HUDEP-2 (cell line): ENCODE measurements around the gene FOCAD.

Experiments
- DNase-seq, 76 experiments: peaks; one replicate each; lab custom pipeline; 2025; ENCODE audit not compliant: unreplicated experiment in 76 of 76; lab: John Stamatoyannopoulos, UW

Gene FOCAD

GRCh38 chr9:20995616-20996015 is 311.6 kb downstream of the FOCAD start:
- DNase-seq: no peak

DNA sequence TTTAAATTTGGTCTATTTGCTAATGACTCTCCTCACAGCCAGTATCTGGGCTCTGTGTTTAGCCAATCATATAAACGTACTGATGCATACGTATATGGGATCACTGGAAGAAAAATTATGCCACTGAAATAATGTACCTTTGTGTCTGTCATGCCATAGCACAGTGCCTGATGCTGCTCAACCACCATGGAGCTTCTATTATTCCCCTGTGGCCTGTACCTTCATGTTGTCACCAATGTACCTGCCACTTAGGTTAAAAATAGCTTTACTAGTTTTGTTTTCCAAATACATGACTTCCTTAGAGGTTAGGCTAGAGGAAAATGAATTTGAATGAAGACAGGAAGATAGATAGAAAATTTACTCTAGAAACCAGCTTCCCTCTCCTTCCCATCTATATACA is 312.8 kb downstream of the FOCAD start:
- no peak for DNase-seq

GRCh38 chr9:20997503-20998076 is 313.5 kb downstream of the FOCAD start:
- no peak for DNase-seq

DNA sequence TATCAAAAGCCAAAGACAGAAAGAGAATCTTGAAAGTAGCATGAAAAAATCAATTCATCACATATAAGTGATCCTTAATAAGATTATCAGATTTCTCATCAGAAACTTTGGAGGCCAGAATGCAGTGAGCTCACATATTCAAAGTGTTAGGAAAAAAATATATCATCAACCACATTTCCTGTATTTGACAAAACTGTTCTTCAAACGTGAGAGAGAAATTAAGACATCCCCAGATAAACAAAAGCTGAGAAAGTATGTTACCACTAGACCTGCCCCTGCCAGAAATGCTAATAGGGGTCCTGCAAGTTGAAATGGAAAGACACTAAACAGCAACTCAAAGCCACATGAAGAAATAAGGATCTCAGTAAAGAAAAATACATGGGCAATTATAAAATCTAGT is 317.5 kb downstream of the FOCAD start:
- DNase-seq: no peak

GRCh38 chr9:21002040-21002439 is 318.0 kb downstream of the FOCAD start:
- DNase-seq: no peak

DNA sequence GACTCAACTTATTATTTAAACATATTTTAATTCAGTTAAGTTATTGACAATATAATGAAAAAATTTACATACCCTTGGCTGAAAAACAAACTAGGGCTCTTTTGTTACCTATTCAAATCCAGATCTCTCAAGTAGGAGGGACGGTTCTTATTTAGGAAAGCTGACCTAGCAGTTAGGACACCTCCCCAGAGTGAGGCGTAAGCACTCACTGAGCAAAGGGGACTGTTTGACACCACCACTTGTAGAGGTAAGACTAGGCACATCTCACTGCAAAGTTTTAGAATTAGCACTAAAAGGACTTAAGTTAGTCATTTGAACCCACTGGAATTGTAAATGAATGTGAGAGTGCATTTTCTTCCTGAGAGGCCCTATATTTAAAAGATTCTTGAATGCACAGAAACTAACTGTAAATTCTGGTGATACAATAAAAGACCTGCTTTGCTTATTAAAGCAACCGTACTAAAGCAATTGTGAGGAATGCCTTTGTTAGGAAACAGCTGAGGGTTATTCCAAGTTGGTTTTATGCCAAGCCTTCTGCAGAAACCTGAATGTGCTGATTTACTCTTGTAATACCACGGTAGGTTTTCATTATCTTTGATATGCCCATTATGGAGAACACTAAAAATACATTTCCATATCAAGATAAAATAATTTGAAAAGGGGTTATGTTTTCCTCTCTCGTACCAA is 331.2 kb downstream of the FOCAD start:
- DNase-seq: no peak

GRCh38 chr9:21015995-21016394 is 331.9 kb downstream of the FOCAD start:
- DNase-seq: no peak

DNA sequence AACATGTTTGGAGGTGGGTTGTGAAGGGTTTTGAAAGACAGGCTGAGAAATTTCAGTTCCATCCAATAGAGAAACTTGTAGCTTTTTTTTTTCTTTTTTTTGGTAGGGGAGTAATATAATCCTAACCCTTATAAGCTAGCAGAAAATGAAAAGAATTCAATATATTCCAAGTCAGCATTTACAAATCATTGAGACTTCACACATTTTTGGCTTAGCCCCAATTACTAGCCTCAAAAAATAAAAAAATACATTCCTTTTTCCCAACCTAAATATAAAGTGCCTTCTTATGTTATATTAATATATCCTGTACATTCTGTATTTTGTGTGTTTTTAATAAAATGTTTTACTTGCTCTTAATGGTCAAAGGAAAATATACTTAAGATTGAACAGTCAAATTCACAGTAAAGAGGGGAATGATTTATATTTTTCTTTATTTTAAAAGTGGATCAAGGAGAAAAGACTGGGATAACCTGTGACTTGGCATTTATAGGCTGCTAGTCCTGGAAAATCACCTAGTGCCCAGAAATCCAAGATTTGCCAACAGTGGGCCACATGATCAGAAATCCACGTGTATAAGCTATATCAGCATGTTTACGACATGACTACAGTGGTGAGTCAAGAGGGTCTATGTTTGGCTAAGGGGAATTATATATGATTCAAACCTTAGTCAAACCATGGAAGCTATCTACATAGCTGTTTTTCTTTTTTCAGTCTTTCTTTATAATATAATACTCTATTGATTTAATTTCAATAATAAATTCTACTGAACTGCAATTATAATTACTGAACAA is 332.8 kb downstream of the FOCAD start:
- DNase-seq: no peak

- no peak for DNase-seq
These were observed 334.1 kb downstream of the FOCAD start for GRCh38 chr9:21018177-21018576.

- DNase-seq: no peak
These were observed 339.8 kb downstream of the FOCAD start for GRCh38 chr9:21023861-21024260.

DNA sequence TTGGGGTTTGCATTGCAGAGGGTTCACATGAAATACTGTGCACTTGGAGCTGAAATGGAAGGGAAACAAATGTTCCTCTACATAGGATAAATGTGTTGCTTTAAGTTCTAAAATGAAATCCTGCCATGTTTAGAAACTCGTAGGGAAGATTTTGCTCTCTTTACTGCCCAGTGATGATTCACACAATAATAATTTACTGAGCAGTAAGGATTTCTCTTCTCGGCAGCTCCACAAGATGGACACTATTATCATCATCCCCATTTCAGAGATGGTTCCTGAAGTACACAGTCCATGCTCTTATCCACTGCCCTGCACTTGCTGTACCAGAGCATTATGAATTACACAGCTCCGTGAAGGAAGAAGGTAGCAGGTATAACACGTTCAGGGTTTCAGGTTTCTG is 343.2 kb downstream of the FOCAD start:
- DNase-seq: no peak

DNA sequence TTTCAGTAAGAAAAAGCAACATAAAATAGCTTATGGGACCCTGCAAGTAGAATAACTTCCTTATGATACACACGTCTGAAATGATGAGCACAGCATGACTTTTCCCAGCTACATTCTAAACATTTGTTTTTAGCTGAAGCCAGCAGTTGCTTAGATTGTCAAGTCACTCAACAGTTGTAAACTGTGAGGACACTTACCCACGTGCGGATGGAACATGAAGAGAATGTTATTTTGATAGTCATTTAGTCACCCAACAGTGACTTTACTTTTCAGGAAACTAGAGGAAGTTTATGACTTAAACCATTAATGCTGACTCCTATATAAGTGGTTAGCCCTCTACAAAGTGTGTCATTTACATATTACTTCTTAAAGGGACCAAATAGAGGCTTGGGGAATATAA is 344.4 kb downstream of the FOCAD start:
- no peak for DNase-seq

DNA sequence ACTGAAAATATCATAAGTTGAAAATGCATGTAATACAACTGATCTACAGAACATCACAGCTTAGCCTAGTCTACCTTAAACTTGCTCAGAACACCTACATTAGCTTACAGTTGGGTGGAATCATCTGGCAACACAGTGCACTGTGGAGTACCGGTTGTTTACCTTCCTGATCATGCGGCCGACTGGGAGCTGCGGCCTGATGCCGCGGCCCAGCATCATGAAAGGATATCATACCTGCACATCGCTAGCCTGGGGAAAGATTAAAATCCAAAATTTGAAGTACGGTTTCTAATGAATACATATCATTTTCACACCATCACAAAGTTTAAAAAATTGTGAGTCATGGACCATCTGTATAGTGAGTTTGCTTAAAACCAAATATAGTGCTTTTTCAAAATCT is 345.6 kb downstream of the FOCAD start:
- no peak for DNase-seq

DNA sequence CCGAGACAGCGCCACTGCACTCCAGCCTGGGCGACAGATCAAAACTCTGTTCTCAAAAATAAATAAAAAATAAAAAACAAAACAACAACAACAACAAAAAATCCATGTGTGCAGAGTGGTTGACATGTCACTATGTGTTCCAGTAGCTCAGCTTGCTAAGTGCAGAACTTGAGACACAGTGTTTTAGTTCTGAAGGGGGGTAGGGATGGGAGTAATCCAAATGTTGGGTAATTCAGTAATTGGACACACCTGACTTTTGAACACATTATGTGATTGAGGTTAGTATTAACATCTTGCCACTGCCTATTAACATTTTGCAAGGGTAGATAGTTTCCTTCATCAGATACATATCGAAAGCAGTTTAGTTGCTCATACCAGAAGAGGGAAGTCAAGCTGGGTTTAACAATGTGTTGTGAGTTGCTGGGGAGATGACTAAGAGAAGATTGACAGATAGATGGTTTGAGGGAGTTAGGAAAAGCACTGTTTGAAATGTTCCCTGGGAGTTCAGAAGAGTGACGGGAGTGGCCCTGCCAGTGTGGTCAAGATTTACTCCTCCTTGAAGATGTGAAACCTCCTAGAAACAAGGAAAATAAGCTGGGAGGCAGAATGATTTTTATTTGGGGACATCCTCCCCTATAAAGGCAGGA is 346.5 kb downstream of the FOCAD start:
- peak in 1 of 76 experiments; percentile 9 for DNase-seq

GRCh38 chr9:21031091-21031807 is 347.2 kb downstream of the FOCAD start, which contains the start of gene HACD4:
Gene HACD4 (minus strand): TSS chr9:21031640. CDS start chr9:21031590, 50 bp downstream.
- DNase-seq: peak in 12 of 76 experiments; percentile 1 to 26 (median 4)

GRCh38 chr9:21031808-21032183 is 347.7 kb downstream of the FOCAD start:
- no peak for DNase-seq

DNA sequence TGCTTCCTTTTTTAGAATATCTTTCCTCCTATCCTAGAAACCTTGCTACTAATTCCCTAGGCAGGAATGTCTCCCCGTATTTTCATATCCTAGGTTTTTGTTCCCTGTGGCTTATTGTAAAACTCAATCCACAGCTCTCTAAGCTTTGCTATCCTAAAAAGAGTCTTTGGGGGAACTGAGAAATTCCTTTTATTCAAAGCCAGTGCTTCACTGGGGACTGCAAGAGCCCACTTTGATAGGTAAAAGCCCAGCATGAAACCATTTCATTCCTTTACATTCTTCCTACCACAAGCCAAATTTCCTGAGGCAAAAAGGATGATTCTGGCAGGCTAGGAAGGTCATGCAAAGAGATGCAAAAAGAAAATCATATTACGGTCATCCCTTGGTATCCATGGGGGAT is 353.2 kb downstream of the FOCAD start:
- DNase-seq: no peak

- no peak for DNase-seq
These were observed 355.2 kb downstream of the FOCAD start for GRCh38 chr9:21039302-21039701.

DNA sequence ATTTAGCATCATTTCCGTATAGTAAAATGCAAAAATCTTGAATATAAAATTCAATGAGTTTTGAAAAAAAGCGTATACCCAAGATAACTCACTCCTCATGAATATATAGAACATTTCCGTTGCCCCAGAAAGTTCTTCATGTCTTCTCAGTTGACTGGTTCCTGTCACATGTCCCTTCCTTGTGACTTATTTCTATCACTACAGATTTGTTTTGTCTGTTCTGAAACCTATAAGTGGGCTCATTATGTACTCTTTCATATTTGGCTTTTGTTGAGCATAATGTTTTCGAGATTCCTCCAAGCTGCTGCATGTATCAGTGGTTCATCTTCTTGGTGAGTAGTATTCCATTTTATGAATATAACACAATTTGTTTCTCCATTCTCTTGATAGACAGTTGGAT is 358.4 kb downstream of the FOCAD start:
- DNase-seq: no peak

- no peak for DNase-seq
These were observed 359.8 kb downstream of the FOCAD start for GRCh38 chr9:21043841-21044240.
